Left ventricle myocardium inferior (tissue), 1 donor: ENCODE results near the gene RUBCN. TPM values are rescaled to one million over a fixed set of nuclear protein-coding genes. Genes with fewer than 3 reads are reported as not detected.
A peak's percentile ranks its signal among the peaks of the same experiment; 100 is the strongest.

ENCODE experiments used
- DNase-seq: peaks from one replicate; pipeline ENCODE4 v3.0.0-alpha.2; 2020
- H3K27ac ChIP-seq: fragments of 200-600 bp; replicated peaks from 2 replicates; pipeline ENCODE4 v1.8.0; 2021
- H3K27me3 ChIP-seq: fragments of 200-600 bp; 2 replicates; pipeline ENCODE4 v1.8.0; 2021; ENCODE audit warnings: low read depth
- H3K36me3 ChIP-seq: fragments of 200-600 bp; 2 replicates; pipeline ENCODE4 v1.8.0; 2021
- H3K4me1 ChIP-seq: fragments of 200-600 bp; 2 replicates; pipeline ENCODE4 v1.8.0; 2021
- H3K4me3 ChIP-seq: fragments of 200-600 bp; 2 replicates; pipeline ENCODE4 v1.8.0; 2021; ENCODE audit warnings: mild to moderate bottlenecking, moderate library complexity
- H3K9me3 ChIP-seq: fragments of 200-600 bp; replicated peaks from 2 replicates; pipeline ENCODE4 v1.8.0; 2021
- intact Hi-C: fragments of 100-400 bp; cut with micrococcal nuclease; formaldehyde crosslinking; loops from one replicate; pipeline ENCODE4 v1.11.0; 2022
- long read RNA-seq: library from polyadenylated mRNA; unstranded; transcript quantifications from one replicate; pipeline ENCODE4 v2.0.0, GENCODE V29; 2021
- total RNA-seq: library from RNA; stranded (reverse); fragmentation: NEBNext Ultra II Directional; extraction: Animal tissue kit (Norgen Biotek cat#: 25700); gene quantifications from one replicate; pipeline ENCODE4 v1.2.1, GENCODE V29; 2021
- TF ChIP-seq, protein P1 (sequence below): fragments of 200-600 bp; IDR thresholded peaks from 2 replicates; pipeline ENCODE4 v1.8.0; 2021; ENCODE audit warnings: antibody characterized with exemption, mild to moderate bottlenecking, borderline replicate concordance
- donor health status: DM: no; HTN: yes; CAD: no; lungs with severe emphysema.

Gene RUBCN
- 23.3 TPM for total RNA-seq
- long read RNA-seq, partial matches to known transcripts: 2 of 9 reads
- long read RNA-seq, other reads (novel, unspliced or antisense): 6 of 9 reads

DNA sequence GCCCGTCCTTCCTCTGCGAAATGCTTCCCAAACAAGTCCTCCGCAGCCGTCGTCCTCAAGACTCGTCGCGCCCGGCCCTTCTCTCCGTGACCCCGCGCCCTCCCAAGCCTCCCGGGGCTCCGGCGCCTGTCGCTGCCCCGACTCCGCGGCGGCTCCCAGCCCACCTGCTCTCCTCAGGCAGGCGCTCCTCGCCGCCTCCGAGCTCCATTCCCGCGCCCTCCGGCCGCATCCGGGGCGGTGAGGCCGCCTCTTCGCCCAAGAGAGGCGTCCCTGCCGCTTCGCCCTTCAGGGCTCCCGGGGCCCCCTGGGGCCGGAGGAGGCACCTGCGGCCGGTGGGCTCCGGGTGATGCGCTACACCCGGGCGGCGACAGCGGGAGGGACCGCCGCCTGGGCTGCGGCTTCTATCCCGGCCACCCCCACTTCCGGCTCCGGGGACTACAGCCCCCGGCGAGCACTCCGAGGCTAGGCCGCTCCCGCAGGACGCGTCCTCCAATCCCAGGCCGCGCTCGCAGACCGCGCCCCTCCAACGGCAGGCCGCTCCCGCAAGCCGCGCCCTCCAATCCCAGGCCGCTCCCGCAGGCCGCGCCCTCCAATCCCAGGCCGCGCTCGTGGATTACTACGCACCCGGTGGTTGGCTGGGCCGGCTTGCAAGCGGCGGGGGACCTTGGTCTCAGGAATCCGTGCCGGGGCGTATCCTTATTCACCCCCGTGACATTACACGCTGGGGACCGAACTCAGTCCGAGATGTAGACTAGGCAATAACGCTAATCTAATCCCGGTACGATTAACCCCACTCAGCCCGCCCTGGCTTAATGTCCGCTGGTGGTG lies at the start of gene RUBCN:
RUBCN (minus strand) TSS at position 414 of the 828 bp plus-strand sequence; CDS start at position 229, 185 bp downstream.
- TF ChIP-seq, protein P1, sequence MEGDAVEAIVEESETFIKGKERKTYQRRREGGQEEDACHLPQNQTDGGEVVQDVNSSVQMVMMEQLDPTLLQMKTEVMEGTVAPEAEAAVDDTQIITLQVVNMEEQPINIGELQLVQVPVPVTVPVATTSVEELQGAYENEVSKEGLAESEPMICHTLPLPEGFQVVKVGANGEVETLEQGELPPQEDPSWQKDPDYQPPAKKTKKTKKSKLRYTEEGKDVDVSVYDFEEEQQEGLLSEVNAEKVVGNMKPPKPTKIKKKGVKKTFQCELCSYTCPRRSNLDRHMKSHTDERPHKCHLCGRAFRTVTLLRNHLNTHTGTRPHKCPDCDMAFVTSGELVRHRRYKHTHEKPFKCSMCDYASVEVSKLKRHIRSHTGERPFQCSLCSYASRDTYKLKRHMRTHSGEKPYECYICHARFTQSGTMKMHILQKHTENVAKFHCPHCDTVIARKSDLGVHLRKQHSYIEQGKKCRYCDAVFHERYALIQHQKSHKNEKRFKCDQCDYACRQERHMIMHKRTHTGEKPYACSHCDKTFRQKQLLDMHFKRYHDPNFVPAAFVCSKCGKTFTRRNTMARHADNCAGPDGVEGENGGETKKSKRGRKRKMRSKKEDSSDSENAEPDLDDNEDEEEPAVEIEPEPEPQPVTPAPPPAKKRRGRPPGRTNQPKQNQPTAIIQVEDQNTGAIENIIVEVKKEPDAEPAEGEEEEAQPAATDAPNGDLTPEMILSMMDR: no peak

DNA sequence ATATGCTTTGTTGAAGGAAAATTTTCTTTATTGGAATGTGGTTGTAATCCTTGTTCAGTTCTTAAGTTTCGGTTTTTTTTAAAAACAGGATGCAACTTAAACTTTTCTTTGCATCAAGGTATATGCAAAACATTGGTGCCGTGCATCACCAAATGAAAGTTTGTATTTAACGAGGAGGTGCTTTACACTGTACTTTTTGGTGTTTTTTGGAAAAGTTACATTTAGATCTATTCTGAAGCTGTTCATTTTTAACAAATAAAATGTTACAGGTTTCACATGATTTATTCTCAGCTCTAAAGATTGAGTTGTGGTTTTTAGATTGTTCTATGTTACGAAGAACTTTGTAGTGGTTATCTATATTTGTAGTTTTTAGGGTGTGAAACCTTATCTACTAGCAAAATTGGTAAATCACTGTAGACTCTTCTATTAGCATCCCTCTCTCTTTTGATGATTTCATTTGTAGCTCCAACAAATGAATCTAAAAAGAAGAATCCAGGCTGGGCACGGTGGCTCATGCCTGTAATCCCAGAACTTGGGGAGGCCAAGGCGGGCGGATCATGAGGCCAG lies 47.4 kb upstream of the RUBCN start:
- Histone ChIP-seq H3K27me3 (no peaks in the 10 kb centered on the region), H3K4me3 (no peak overlapping the region), H3K27ac (no peak overlapping the region), H3K36me3 (peaks cover 58% of the 10 kb centered on the region), H3K9me3 (no peaks in the 10 kb centered on the region), H3K4me1 (no peaks in the 10 kb centered on the region)
- DNase-seq: no peak
- intact Hi-C loops: no loop called here
- TF ChIP-seq, protein P1: no peak

More for the DNA sequence above, at the start of gene RUBCN:
- no peaks in the 10 kb centered on the region for H3K27me3 ChIP-seq
- intact Hi-C loops: no loop called here
- no peaks in the 10 kb centered on the region for H3K36me3 ChIP-seq
- DNase-seq: peak; percentile 95
- peaks cover 25% of the 10 kb centered on the region for H3K4me1 ChIP-seq
- H3K9me3 ChIP-seq: no peaks in the 10 kb centered on the region
- peak within 1 kb of the TSS; percentile 83 for H3K4me3 ChIP-seq
- peak within 1 kb of the TSS; percentile 86 for H3K27ac ChIP-seq

DNA sequence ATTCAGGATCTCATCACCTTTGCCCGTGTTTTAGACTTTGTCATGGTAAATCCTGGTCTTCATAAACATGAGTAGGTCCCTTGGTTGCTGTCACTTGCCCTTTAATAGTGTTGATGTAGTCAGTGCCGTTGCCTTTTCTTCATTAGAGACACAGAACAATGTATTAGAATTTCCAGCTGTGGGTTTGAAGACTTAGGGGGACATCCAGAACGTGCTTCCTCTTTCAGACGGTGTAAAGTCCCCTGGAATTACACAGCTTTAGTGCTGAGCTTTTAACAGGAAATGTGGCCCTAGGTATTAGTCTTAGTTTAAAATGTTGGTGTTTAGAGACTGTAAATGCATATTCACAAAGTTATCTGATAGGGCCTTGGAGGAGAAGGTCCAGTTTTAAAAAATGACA lies 45.5 kb upstream of the RUBCN start:
- Histone ChIP-seq H3K9me3 (no peaks in the 10 kb centered on the region), H3K36me3 (peaks cover 76% of the 10 kb centered on the region), H3K27me3 (no peaks in the 10 kb centered on the region), H3K4me1 (no peaks in the 10 kb centered on the region), H3K27ac (no peak overlapping the region), H3K4me3 (no peak overlapping the region)
- intact Hi-C loops: no loop called here
- TF ChIP-seq, protein P1: no peak
- DNase-seq: no peak

DNA sequence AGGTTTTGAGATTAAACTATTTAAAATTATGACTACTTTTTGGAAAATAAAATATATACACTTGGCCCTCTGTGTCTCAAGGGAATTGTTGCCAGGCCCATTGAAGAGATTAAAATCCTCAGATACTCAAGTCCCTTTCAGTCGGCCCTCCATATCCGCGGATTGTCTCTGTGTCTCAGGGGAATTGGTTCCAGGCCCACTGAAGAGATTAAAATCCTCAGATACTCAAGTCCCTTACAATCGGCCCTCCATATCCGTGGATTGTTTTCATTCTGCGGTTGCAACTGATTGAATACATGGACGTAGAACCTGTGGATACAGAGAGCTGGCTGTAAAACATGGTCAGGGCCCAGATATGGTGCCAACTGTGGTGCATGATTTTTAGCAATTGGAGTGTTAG lies 38.6 kb upstream of the RUBCN start:
- peak overlapping the region; percentile 50 for H3K27ac ChIP-seq
- intact Hi-C loops: no loop called here
- H3K4me3 ChIP-seq: no peak overlapping the region
- TF ChIP-seq, protein P1: no peak
- no peak for DNase-seq
- H3K9me3 ChIP-seq: no peaks in the 10 kb centered on the region
- peaks cover 93% of the 10 kb centered on the region for H3K36me3 ChIP-seq
- no peaks in the 10 kb centered on the region for H3K27me3 ChIP-seq
- no peaks in the 10 kb centered on the region for H3K4me1 ChIP-seq

DNA sequence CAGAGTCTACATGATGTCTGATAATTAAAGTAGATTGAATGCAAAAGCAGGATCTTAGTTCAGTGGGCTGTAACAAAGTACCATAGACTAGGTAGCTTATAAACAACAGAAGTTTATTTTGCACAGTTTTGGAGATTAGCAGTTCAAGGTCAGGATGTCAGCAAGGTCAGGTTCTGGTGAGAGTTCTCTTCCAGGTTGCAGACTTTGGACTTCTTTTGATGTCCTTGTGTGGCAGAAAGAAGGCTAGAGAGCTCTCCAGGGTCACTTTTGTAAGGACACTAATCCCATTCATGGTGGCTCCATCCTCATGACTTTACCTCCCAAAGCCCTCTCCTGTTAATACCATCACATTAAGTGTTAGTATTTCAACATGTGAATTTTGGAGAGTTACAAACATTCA lies 25.1 kb upstream of the RUBCN start:
- peaks cover 38% of the 10 kb centered on the region for H3K4me1 ChIP-seq
- H3K9me3 ChIP-seq: no peaks in the 10 kb centered on the region
- intact Hi-C loops: no loop called here
- peak overlapping the region; percentile 19 for H3K27ac ChIP-seq
- H3K36me3 ChIP-seq: peaks cover 71% of the 10 kb centered on the region
- H3K27me3 ChIP-seq: no peaks in the 10 kb centered on the region
- no peak for DNase-seq
- TF ChIP-seq, protein P1: no peak
- no peak overlapping the region for H3K4me3 ChIP-seq
